ENCODE measurements around the gene PGAP1.

The PGAP1 gene

GRCh38 chr2:196934672-196935071 is 8.2 kb upstream of the PGAP1 start:
- FAIRE-seq: no peak
- no peak for DNase-seq (ENCODE audit: insufficient read length, low spot score)
- no peak for TF ChIP-seq CTCF (IDR thresholded peaks at IDR 0.05; ENCODE audit: insufficient read depth, missing control alignments)

GRCh38 chr2:196931555-196931954 is 5.0 kb upstream of the PGAP1 start:
- DNase-seq (ENCODE audit: insufficient read length, low spot score) (no peak), FAIRE-seq (no peak)
- no peak for TF ChIP-seq CTCF (IDR thresholded peaks at IDR 0.05; ENCODE audit: insufficient read depth, missing control alignments)

GRCh38 chr2:196927376-196928225 is 1.1 kb upstream of the PGAP1 start:
- DNase-seq (ENCODE audit: insufficient read length, low spot score) (no peak), FAIRE-seq (no peak)
- no peak for TF ChIP-seq CTCF (IDR thresholded peaks at IDR 0.05; ENCODE audit: insufficient read depth, missing control alignments)

- DNase-seq (ENCODE audit: insufficient read length, low spot score) (no peak), FAIRE-seq (no peak)
- TF ChIP-seq CTCF (IDR thresholded peaks at IDR 0.05; ENCODE audit: insufficient read depth, missing control alignments): no peak
These were observed 542 bp downstream of the PGAP1 start for GRCh38 chr2:196925768-196926561.

- TF ChIP-seq CTCF (IDR thresholded peaks at IDR 0.05; ENCODE audit: insufficient read depth, missing control alignments): no peak
- DNase-seq (ENCODE audit: insufficient read length, low spot score) (no peak), FAIRE-seq (no peak)
These were observed 1.3 kb downstream of the PGAP1 start for GRCh38 chr2:196925051-196925767.

- TF ChIP-seq CTCF (IDR thresholded peaks at IDR 0.05; ENCODE audit: insufficient read depth, missing control alignments): no peak
- FAIRE-seq (no peak), DNase-seq (ENCODE audit: insufficient read length, low spot score) (no peak)
These were observed 2.5 kb downstream of the PGAP1 start for GRCh38 chr2:196924051-196924450.

All from D721Med (cell line).